ENCODE results near the gene STK38. TPM values are rescaled to one million over a fixed set of nuclear protein-coding genes. Genes with fewer than 3 reads are reported as not detected.
"Not testable (repeated sequence)": the region's sequence is repeated elsewhere in the genome, so short reads cannot be mapped to it uniquely, and the experiment has no call there.

STK38 gene
- 10 to 100 TPM; 24.0 to 27.0 TPM for total RNA-seq

DNA sequence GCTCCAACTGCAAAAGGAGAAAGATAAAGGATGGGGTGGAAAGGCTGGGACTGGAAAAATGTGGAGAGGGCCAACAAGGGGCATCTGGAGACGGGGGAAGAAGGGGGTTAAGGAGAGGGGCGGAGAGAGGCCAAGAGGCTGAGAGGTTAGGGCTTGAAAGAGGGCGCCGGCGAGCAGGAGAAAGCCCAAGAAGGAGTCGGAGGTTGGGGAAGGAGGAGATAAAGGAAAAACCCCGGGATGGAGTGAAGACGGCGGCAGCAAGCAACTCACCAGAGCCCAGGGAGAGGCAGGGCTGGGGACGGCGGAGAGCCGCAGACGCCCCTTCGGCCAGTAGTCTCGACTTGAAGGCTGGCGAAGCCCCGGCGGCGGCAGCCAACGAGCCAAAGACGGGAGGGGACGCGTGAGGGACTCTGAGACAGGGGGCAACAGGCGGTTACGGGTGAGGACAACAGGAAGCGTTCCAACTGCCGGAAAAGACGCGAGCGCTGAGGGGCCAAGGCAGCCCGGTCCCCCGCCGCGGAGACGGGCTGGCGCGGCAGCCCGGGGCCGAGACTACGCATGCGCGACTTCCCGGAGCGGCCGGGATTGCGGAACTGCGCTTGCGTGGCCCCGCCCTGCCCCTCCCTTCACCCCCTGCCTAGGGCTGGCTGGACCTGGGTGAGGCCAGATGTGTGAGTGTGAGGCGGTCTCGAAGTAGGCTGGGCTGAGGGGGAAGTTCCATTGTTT is at the start of gene STK38:
Gene STK38, minus strand, starts transcription at position 560 of the 726 bp plus-strand sequence. CDS start 7,277 bp downstream, outside the sequence.
- peaks cover 36% of the 10 kb centered on the region for H3K4me1 Mint-ChIP-seq

DNA sequence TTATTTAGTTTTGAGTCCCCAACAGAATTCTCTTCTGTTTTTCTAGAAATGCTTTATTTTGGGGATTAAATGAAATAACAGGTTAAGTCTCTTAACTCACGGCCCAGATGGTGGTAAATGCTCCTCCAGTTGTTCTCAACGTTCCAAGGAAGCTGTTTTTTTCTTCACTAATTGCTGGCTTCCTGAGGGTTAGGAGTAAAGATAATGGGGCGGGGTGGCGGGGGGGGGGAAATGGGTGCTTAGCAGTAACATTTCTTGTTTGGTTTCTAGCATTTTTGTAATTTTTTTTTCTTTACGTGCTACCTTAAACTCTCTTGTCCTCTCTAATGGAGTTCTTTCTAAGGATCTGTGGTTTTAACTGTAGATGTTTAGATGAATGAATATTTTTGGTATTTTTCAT is 49.1 kb upstream of the STK38 start:
- peak overlapping the region; percentile 88 for H3K4me3 Mint-ChIP-seq
- POLR2A ChIA-PET: interaction anchor here (0.6 to 2.6 kb wide), 6 partner anchors 11 to 243 kb away, joined by 3 to 14 read pairs (median 6); no protein-coding TSS in a partner anchor
- CTCF ChIA-PET: interaction anchor here (0.7 to 1.9 kb wide), 5 partner anchors 10 to 331 kb away, joined by 3 to 5 read pairs (median 4); no protein-coding TSS in a partner anchor
- no peaks in the 10 kb centered on the region for H3K9me3 Mint-ChIP-seq (ENCODE audit: low read depth)
- ATAC-seq (no peak), DNase-seq (no peak)
- peaks cover 42% of the 10 kb centered on the region for H3K4me1 Mint-ChIP-seq
- no peaks in the 10 kb centered on the region for H3K27me3 Mint-ChIP-seq
- intact Hi-C loops (cut with DNase I, micrococcal nuclease): loop anchor here (5.0 kb wide), 2 partner anchors 86 to 276 kb away; partner anchors contain the start of gene PPIL1 (in 1 of the 2)
- H3K27ac Mint-ChIP-seq: peak overlapping the region; percentile 99
- peaks cover 72% of the 10 kb centered on the region for H3K36me3 Mint-ChIP-seq (ENCODE audit: low read depth)

More for the DNA sequence above, at the start of gene STK38:
- peak; percentile 90 for ATAC-seq
- Mint-ChIP-seq H3K36me3 (ENCODE audit: low read depth) (peaks cover 9% of the 10 kb centered on the region), H3K27ac (peak within 1 kb of the TSS; percentile 97), H3K9me3 (ENCODE audit: low read depth) (no peaks in the 10 kb centered on the region), H3K27me3 (no peaks in the 10 kb centered on the region), H3K4me3 (peak within 1 kb of the TSS; percentile 94)
- CTCF ChIA-PET: interaction anchor here (0.9 to 1.0 kb wide), 2 partner anchors 13 to 103 kb away, joined by 3 to 4 read pairs; no protein-coding TSS in a partner anchor
- POLR2A ChIA-PET: interaction anchor here (0.6 kb wide), 1 partner anchor 50 kb away, joined by 3 read pairs; no protein-coding TSS in a partner anchor
- peak; percentile 97 for DNase-seq
- intact Hi-C loops (cut with DNase I, micrococcal nuclease): loop anchor here (1.0 to 5.0 kb wide), 10 partner anchors 47 to 518 kb away; partner anchors contain the start of genes KCTD20 (in 2 of the 2), PXT1 (in 2 of the 2), SRSF3 (in 2 of the 2) and MAPK13 (in 1 of the 2)

- Mint-ChIP-seq H3K4me1 (peaks cover 29% of the 10 kb centered on the region), H3K36me3 (ENCODE audit: low read depth) (peaks cover 60% of the 10 kb centered on the region), H3K4me3 (peak overlapping the region; percentile 88), H3K9me3 (ENCODE audit: low read depth) (no peaks in the 10 kb centered on the region), H3K27me3 (no peaks in the 10 kb centered on the region), H3K27ac (peak overlapping the region; percentile 99)
- peak; percentile 54 for DNase-seq
- POLR2A ChIA-PET: interaction anchor here (0.6 to 2.6 kb wide), 8 partner anchors 12 to 295 kb away, joined by 3 to 11 read pairs (median 5); no protein-coding TSS in a partner anchor
- CTCF ChIA-PET: interaction anchor here (0.7 to 1.9 kb wide), 2 partner anchors 14 to 154 kb away, joined by 3 to 5 read pairs; no protein-coding TSS in a partner anchor
- intact Hi-C loops (cut with DNase I, micrococcal nuclease): loop anchor here (1.0 to 5.0 kb wide), 13 partner anchors 48 to 576 kb away; partner anchors contain the start of genes STK38 (in 2 of the 2), KCTD20 (in 1 of the 2), MAPK13 (in 1 of the 2) and MAPK14 (in 1 of the 2)
- ATAC-seq: no peak
Observed at GRCh38 chr6:36594816-36595643, 47.8 kb upstream of the STK38 start.

- H3K4me3 Mint-ChIP-seq: peak within 1 kb of the TSS; percentile 88
- ATAC-seq: peak; percentile 92
- peaks cover 21% of the 10 kb centered on the region for H3K4me1 Mint-ChIP-seq
- H3K27ac Mint-ChIP-seq: peak within 1 kb of the TSS; percentile 99
- intact Hi-C loops (cut with DNase I, micrococcal nuclease): loop anchor here (1.0 to 2.0 kb wide), 11 partner anchors 47 to 577 kb away; partner anchors contain the start of genes STK38 (in 2 of the 2), KCTD20 (in 1 of the 2), MAPK13 (in 1 of the 2) and MAPK14 (in 1 of the 2)
- H3K27me3 Mint-ChIP-seq: no peaks in the 10 kb centered on the region
- DNase-seq: peak; percentile 98
- ChIA-PET POLR2A (interaction anchor here (0.6 to 2.6 kb wide), 8 partner anchors 13 to 296 kb away, joined by 3 to 11 read pairs (median 4); no protein-coding TSS in a partner anchor), CTCF (interaction anchor here (1.0 kb wide), 1 partner anchor 99 kb away, joined by 3 read pairs; no protein-coding TSS in a partner anchor)
- H3K36me3 Mint-ChIP-seq (ENCODE audit: low read depth): peaks cover 52% of the 10 kb centered on the region
- H3K9me3 Mint-ChIP-seq (ENCODE audit: low read depth): no peaks in the 10 kb centered on the region
Observed at GRCh38 chr6:36594029-36594815, 46.9 kb upstream of the STK38 start, which contains the start of gene SRSF3. Gene SRSF3 (plus strand): TSS chr6:36594362. CDS start chr6:36596763, 2,401 bp downstream.

- no peaks in the 10 kb centered on the region for H3K27me3 Mint-ChIP-seq
- ChIA-PET CTCF (interaction anchor here (0.8 to 1.6 kb wide), 4 partner anchors 14 to 543 kb away, joined by 3 to 6 read pairs (median 3); no protein-coding TSS in a partner anchor), POLR2A (interaction anchor here (1.0 to 1.6 kb wide), 3 partner anchors 45 to 171 kb away, joined by 3 to 5 read pairs (median 3); no protein-coding TSS in a partner anchor)
- H3K27ac Mint-ChIP-seq: peak overlapping the region; percentile 99
- peak; percentile 68 for DNase-seq
- H3K4me1 Mint-ChIP-seq: peaks cover 15% of the 10 kb centered on the region
- peaks cover 45% of the 10 kb centered on the region for H3K36me3 Mint-ChIP-seq (ENCODE audit: low read depth)
- H3K9me3 Mint-ChIP-seq (ENCODE audit: low read depth): no peaks in the 10 kb centered on the region
- intact Hi-C loops (cut with DNase I, micrococcal nuclease): loop anchor here (1.0 to 2.0 kb wide), 11 partner anchors 46 to 577 kb away; partner anchors contain the start of genes STK38 (in 2 of the 2), KCTD20 (in 1 of the 2), MAPK13 (in 1 of the 2) and MAPK14 (in 1 of the 2)
- peak overlapping the region; percentile 88 for H3K4me3 Mint-ChIP-seq
- ATAC-seq: peak; percentile 27
Observed at GRCh38 chr6:36593569-36594028, 46.3 kb upstream of the STK38 start.

DNA sequence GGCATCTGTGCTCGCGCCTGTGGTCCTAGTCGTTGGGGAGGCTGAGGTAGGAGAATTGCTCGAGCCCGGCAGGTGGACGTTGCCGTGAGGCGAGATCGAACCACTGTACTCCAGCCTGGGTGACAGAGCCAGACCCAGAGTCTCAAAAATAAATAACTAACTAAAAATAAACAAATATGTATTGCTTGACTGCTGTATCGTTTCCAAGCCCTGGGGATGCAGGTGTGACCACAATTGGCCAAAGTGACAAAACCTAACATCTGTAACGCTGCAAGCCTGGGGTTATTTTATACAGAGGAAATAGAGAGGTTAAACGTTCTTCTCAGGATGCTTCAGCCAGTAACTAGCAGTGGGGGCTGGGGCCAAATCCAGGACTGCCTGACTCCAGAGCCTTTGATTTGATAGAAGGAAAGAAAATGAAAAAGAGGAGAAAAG is 45.0 kb upstream of the STK38 start:
- POLR2A ChIA-PET: no interaction called here

DNA sequence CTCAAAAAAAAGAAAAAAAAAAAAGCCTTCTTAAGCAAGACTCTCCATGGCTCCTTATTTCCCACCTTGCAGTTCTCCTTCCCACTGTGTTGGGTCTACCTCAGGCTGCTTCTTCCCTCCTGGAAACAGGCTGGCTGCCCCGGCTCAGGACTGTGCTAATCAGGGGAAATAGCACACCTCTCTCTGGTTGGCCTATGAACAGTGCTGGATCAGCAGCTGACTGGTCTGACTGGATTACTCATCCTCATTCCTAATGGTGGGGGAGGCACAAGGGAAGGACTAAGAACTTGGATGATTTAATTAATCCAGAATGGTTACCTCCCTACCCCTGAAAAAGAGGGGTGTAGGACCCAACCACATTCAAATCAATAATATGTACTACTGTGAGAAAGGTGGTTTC is 43.0 kb upstream of the STK38 start:
- ChIA-PET CTCF (interaction anchor here (1.1 to 1.5 kb wide), 2 partner anchors 8 to 25 kb away, joined by 3 read pairs; no protein-coding TSS in a partner anchor), POLR2A (no interaction called here)
- peaks cover 12% of the 10 kb centered on the region for H3K36me3 Mint-ChIP-seq (ENCODE audit: low read depth)
- intact Hi-C loops (cut with DNase I, micrococcal nuclease): no loop called here
- H3K9me3 Mint-ChIP-seq (ENCODE audit: low read depth): no peaks in the 10 kb centered on the region
- ATAC-seq (no peak), DNase-seq (no peak)
- H3K4me3 Mint-ChIP-seq: no peak overlapping the region
- no peak overlapping the region for H3K27ac Mint-ChIP-seq
- H3K27me3 Mint-ChIP-seq: no peaks in the 10 kb centered on the region
- peaks cover 8% of the 10 kb centered on the region for H3K4me1 Mint-ChIP-seq

More for the DNA sequence above, 45.0 kb upstream of the STK38 start:
- Mint-ChIP-seq H3K4me3 (peak overlapping the region; percentile 88), H3K4me1 (peaks cover 8% of the 10 kb centered on the region), H3K36me3 (ENCODE audit: low read depth) (peaks cover 32% of the 10 kb centered on the region), H3K9me3 (ENCODE audit: low read depth) (no peaks in the 10 kb centered on the region), H3K27me3 (no peaks in the 10 kb centered on the region), H3K27ac (peak overlapping the region; percentile 88)
- intact Hi-C loops (cut with DNase I, micrococcal nuclease): no loop called here
- CTCF ChIA-PET: interaction anchor here (1.6 kb wide), 1 partner anchor 12 kb away, joined by 6 read pairs; no protein-coding TSS in a partner anchor
- DNase-seq (no peak), ATAC-seq (no peak)

DNA sequence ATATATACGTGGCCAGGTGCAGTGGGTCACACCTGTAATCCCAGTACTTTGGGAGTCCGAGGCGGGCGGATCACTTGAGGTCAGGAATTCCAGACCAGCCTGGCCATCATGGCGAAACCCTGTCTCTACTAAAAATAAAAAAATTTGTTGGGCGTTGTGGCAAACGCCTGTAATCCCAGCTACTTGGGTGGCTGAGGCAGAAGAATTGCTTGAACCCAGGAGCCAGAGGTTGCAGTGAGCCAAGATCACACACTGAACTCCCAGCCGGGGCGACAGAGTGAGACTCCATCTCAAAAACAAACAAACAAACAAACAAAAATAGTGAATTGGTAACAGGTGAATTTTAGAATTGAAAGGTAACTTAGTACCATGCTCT is 41.7 kb upstream of the STK38 start:
- H3K4me3 Mint-ChIP-seq; H3K27ac Mint-ChIP-seq; H3K36me3 Mint-ChIP-seq (ENCODE audit: low read depth); H3K4me1 Mint-ChIP-seq; ATAC-seq; H3K9me3 Mint-ChIP-seq (ENCODE audit: low read depth); intact Hi-C loops (cut with DNase I, micrococcal nuclease); DNase-seq; POLR2A ChIA-PET; H3K27me3 Mint-ChIP-seq: not testable (repeated sequence)
- CTCF ChIA-PET: interaction anchor here (0.9 kb wide), 1 partner anchor 10 kb away, joined by 3 read pairs; no protein-coding TSS in a partner anchor

- intact Hi-C loops (cut with DNase I, micrococcal nuclease): no loop called here
- CTCF ChIA-PET: interaction anchor here (0.5 kb wide), 1 partner anchor 38 kb away, joined by 3 read pairs; no protein-coding TSS in a partner anchor
- ATAC-seq (no peak), DNase-seq (no peak)
- no peak overlapping the region for H3K27ac Mint-ChIP-seq
- no peaks in the 10 kb centered on the region for H3K9me3 Mint-ChIP-seq (ENCODE audit: low read depth)
- H3K27me3 Mint-ChIP-seq: no peaks in the 10 kb centered on the region
- POLR2A ChIA-PET: no interaction called here
- H3K4me3 Mint-ChIP-seq: no peak overlapping the region
- H3K36me3 Mint-ChIP-seq (ENCODE audit: low read depth): no peaks in the 10 kb centered on the region
- H3K4me1 Mint-ChIP-seq: no peaks in the 10 kb centered on the region
Observed at GRCh38 chr6:36586606-36587005, 39.3 kb upstream of the STK38 start.

Measured in activated CD4-positive, alpha-beta T cell treated with anti-CD3 and anti-CD28 coated beads for 36 hours (primary cell).